ENCODE data around the gene GLP2R.

Gene GLP2R

GRCh38 chr17:9816472-9816871, 9.3 kb upstream of the GLP2R start:
- Histone ChIP-seq H3K9ac (ENCODE audit: low read depth, low read length) (no peak overlapping the region), H3K4me1 (ENCODE audit: control insufficient read depth, insufficient read depth, low read length) (no peaks in the 10 kb centered on the region), H3K4me3 (ENCODE audit: low read length) (no peak overlapping the region), H3K27me3 (ENCODE audit: control insufficient read depth, insufficient read depth, low read length) (no peaks in the 10 kb centered on the region), H3K9me3 (replicated peaks; ENCODE audit: low read length) (no peaks in the 10 kb centered on the region), H3K36me3 (ENCODE audit: insufficient read depth, low read length) (no peaks in the 10 kb centered on the region), H3K4me2 (ENCODE audit: low read length) (no peak overlapping the region)

DNA sequence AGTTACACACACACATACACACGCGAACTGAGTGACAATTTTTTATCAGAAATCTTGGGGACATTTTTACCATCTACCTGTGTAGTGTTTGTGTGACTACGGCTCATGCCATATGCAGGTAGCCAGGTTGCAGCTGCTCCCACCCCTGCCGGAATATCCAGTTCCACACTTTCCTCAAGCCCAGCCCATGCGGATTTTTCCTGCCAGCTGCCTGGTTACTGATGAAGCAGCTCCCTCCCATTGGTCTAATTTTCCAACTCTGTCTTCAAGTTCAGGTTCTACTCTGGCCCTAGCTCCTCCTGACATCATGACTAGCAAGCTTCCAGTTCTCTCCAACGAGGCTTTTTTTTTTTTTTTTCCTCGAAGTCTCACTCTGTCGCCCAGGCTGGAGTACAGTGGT, 8.6 kb upstream of the GLP2R start:
- Histone ChIP-seq H3K9me3 (replicated peaks; ENCODE audit: low read length) (no peaks in the 10 kb centered on the region), H3K9ac (ENCODE audit: low read depth, low read length) (no peak overlapping the region), H3K4me2 (ENCODE audit: low read length) (no peak overlapping the region), H3K4me1 (ENCODE audit: control insufficient read depth, insufficient read depth, low read length) (no peaks in the 10 kb centered on the region), H3K4me3 (ENCODE audit: low read length) (no peak overlapping the region), H3K27me3 (ENCODE audit: control insufficient read depth, insufficient read depth, low read length) (no peaks in the 10 kb centered on the region), H3K36me3 (ENCODE audit: insufficient read depth, low read length) (no peaks in the 10 kb centered on the region)

- H3K36me3 ChIP-seq (ENCODE audit: insufficient read depth, low read length), result no peaks in the 10 kb centered on the region
- no peaks in the 10 kb centered on the region for H3K4me1 ChIP-seq (ENCODE audit: control insufficient read depth, insufficient read depth, low read length)
- H3K4me2 ChIP-seq (ENCODE audit: low read length), result no peak overlapping the region
- no peaks in the 10 kb centered on the region for H3K9me3 ChIP-seq (replicated peaks; ENCODE audit: low read length)
- no peaks in the 10 kb centered on the region for H3K27me3 ChIP-seq (ENCODE audit: control insufficient read depth, insufficient read depth, low read length)
- no peak overlapping the region for H3K9ac ChIP-seq (ENCODE audit: low read depth, low read length)
- no peak overlapping the region for H3K4me3 ChIP-seq (ENCODE audit: low read length)
Measured at GRCh38 chr17:9818760-9819159, 7.0 kb upstream of the GLP2R start.

GRCh38 chr17:9820448-9820847, 5.3 kb upstream of the GLP2R start:
- H3K9ac ChIP-seq (ENCODE audit: low read depth, low read length), result no peak overlapping the region

GRCh38 chr17:9821921-9822320, 3.8 kb upstream of the GLP2R start, which contains the start of gene GSG1L2:
GSG1L2 (minus strand) TSS chr17:9822079; CDS start chr17:9822071, 8 bp downstream.
- H3K4me1 ChIP-seq (ENCODE audit: control insufficient read depth, insufficient read depth, low read length), result no peaks in the 10 kb centered on the region
- H3K27me3 ChIP-seq (ENCODE audit: control insufficient read depth, insufficient read depth, low read length), result no peaks in the 10 kb centered on the region
- no peak within 1 kb of the TSS for H3K4me3 ChIP-seq (ENCODE audit: low read length)
- H3K9me3 ChIP-seq (replicated peaks; ENCODE audit: low read length), result no peaks in the 10 kb centered on the region
- H3K9ac ChIP-seq (ENCODE audit: low read depth, low read length), result no peak within 1 kb of the TSS
- no peaks in the 10 kb centered on the region for H3K36me3 ChIP-seq (ENCODE audit: insufficient read depth, low read length)
- H3K4me2 ChIP-seq (ENCODE audit: low read length), result no peak within 1 kb of the TSS

More at GRCh38 chr17:9820448-9820847, 5.3 kb upstream of the GLP2R start:
- Histone ChIP-seq H3K4me3 (ENCODE audit: low read length) (no peak overlapping the region), H3K4me2 (ENCODE audit: low read length) (no peak overlapping the region), H3K4me1 (ENCODE audit: control insufficient read depth, insufficient read depth, low read length) (no peaks in the 10 kb centered on the region), H3K27me3 (ENCODE audit: control insufficient read depth, insufficient read depth, low read length) (no peaks in the 10 kb centered on the region), H3K36me3 (ENCODE audit: insufficient read depth, low read length) (no peaks in the 10 kb centered on the region), H3K9me3 (replicated peaks; ENCODE audit: low read length) (no peaks in the 10 kb centered on the region)

DNA sequence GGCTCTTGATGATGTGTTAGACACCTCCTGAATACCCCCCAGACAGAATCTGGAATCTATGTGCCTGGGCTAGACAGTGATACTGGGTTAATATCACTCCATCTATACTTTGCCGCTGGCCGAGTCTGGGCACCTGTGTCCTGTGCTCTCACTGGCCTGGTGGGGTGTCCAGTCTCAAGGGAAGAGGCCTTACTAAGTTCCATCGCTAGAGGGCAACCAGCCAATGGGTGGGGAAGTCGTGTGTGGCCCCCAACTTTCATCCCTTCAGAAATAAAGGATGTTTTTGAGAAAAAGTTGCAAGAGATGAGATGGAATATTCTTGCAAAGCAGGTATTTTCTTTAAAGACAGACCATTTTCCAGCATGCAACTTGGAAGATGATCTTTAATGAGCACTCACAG, 1.6 kb upstream of the GLP2R start:
- no peaks in the 10 kb centered on the region for H3K9me3 ChIP-seq (replicated peaks; ENCODE audit: low read length)
- H3K27me3 ChIP-seq (ENCODE audit: control insufficient read depth, insufficient read depth, low read length), result no peaks in the 10 kb centered on the region
- no peak overlapping the region for H3K4me3 ChIP-seq (ENCODE audit: low read length)
- no peaks in the 10 kb centered on the region for H3K36me3 ChIP-seq (ENCODE audit: insufficient read depth, low read length)
- no peak overlapping the region for H3K9ac ChIP-seq (ENCODE audit: low read depth, low read length)
- H3K4me1 ChIP-seq (ENCODE audit: control insufficient read depth, insufficient read depth, low read length), result no peaks in the 10 kb centered on the region
- no peak overlapping the region for H3K4me2 ChIP-seq (ENCODE audit: low read length)

DNA sequence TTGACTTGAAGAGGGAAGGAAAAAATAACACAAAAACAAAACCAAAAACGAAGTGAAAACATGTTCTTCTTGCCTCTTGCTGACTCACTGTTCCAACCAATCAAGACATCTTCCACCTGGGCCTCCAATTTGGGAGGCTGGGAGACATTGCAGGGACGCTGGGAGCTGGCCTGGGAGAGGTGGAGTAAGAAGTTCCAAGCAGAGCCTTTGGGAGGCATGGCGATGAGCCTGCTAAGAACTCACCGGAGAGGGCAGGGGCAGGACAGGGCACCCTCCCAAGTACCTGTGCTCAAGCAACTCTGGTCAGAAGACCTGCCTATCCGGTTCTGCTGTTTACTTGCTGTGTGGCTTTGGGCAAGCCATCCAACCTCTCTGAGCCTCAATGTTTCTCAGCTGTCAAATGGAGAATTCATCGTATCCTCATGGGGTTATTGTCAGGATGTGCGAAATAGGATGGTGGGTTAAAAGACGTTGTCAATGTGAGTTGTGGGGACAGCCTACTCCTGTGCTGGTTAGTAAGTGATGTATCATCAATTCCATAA, 856 bp upstream of the GLP2R start:
- H3K4me1 ChIP-seq (ENCODE audit: control insufficient read depth, insufficient read depth, low read length), result no peaks in the 10 kb centered on the region

GRCh38 chr17:9828296-9829295, 2.9 kb downstream of the GLP2R start:
- no peaks in the 10 kb centered on the region for H3K4me1 ChIP-seq (ENCODE audit: control insufficient read depth, insufficient read depth, low read length)
- H3K9me3 ChIP-seq (replicated peaks; ENCODE audit: low read length), result no peaks in the 10 kb centered on the region
- H3K36me3 ChIP-seq (ENCODE audit: insufficient read depth, low read length), result no peaks in the 10 kb centered on the region
- H3K4me2 ChIP-seq (ENCODE audit: low read length), result no peak overlapping the region
- no peaks in the 10 kb centered on the region for H3K27me3 ChIP-seq (ENCODE audit: control insufficient read depth, insufficient read depth, low read length)
- H3K4me3 ChIP-seq (ENCODE audit: low read length), result no peak overlapping the region
- H3K9ac ChIP-seq (ENCODE audit: low read depth, low read length), result no peak overlapping the region

More for the DNA sequence above, 856 bp upstream of the GLP2R start:
- Histone ChIP-seq H3K9me3 (replicated peaks; ENCODE audit: low read length) (no peaks in the 10 kb centered on the region), H3K4me2 (ENCODE audit: low read length) (no peak overlapping the region), H3K4me3 (ENCODE audit: low read length) (no peak overlapping the region), H3K9ac (ENCODE audit: low read depth, low read length) (no peak overlapping the region), H3K27me3 (ENCODE audit: control insufficient read depth, insufficient read depth, low read length) (no peaks in the 10 kb centered on the region), H3K36me3 (ENCODE audit: insufficient read depth, low read length) (no peaks in the 10 kb centered on the region)

GRCh38 chr17:9829343-9829742, 3.6 kb downstream of the GLP2R start:
- Histone ChIP-seq H3K4me1 (ENCODE audit: control insufficient read depth, insufficient read depth, low read length) (no peaks in the 10 kb centered on the region), H3K9me3 (replicated peaks; ENCODE audit: low read length) (no peaks in the 10 kb centered on the region), H3K4me2 (ENCODE audit: low read length) (no peak overlapping the region), H3K27me3 (ENCODE audit: control insufficient read depth, insufficient read depth, low read length) (no peaks in the 10 kb centered on the region), H3K4me3 (ENCODE audit: low read length) (no peak overlapping the region), H3K36me3 (ENCODE audit: insufficient read depth, low read length) (no peaks in the 10 kb centered on the region), H3K9ac (ENCODE audit: low read depth, low read length) (no peak overlapping the region)

DNA sequence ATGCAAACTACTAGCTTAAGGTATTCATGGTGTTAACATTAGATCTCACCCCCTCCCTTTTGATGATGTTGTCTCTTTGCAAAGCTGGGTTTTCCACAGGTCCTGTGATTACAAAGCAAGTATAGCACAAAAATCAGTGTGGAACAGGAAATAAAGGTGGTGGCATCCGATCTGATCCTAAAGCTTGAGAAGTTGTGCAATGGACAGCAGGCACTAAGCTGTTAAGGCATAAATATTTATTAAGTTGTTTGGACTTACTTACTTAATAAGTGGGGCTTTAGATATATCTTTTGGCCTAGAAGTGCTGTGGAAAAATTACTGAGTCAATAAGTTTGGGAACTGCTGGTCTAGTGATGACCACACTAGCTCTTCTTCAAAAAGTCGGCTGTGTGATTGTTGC, 5.0 kb downstream of the GLP2R start:
- H3K27me3 ChIP-seq (ENCODE audit: control insufficient read depth, insufficient read depth, low read length), result no peaks in the 10 kb centered on the region
- H3K9ac ChIP-seq (ENCODE audit: low read depth, low read length), result no peak overlapping the region
- no peaks in the 10 kb centered on the region for H3K9me3 ChIP-seq (replicated peaks; ENCODE audit: low read length)
- no peaks in the 10 kb centered on the region for H3K36me3 ChIP-seq (ENCODE audit: insufficient read depth, low read length)
- H3K4me2 ChIP-seq (ENCODE audit: low read length), result no peak overlapping the region
- H3K4me1 ChIP-seq (ENCODE audit: control insufficient read depth, insufficient read depth, low read length), result peaks cover 5% of the 10 kb centered on the region
- no peak overlapping the region for H3K4me3 ChIP-seq (ENCODE audit: low read length)

DNA sequence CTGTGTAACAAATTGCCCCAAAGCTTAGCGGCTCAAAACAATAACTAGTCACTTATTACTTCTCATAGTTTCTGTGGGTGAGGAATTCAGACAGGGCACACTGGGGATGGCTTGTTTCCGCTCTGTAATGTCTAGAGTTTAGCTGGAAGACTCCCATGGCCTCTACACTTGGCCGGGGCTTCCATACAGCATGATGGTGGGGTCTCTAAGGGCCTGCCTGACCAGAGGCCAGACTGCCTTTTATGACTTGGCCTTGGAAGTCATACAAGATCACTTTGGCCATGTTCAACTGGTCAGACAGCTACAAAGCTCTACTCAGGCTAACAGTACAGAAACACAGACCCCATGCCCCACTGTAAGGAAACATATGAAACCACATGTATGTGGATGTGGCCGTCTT, 8.2 kb downstream of the GLP2R start:
- H3K9ac ChIP-seq (ENCODE audit: low read depth, low read length), result no peak overlapping the region
- H3K27me3 ChIP-seq (ENCODE audit: control insufficient read depth, insufficient read depth, low read length), result no peaks in the 10 kb centered on the region
- H3K4me3 ChIP-seq (ENCODE audit: low read length), result no peak overlapping the region
- H3K4me2 ChIP-seq (ENCODE audit: low read length), result no peak overlapping the region
- no peaks in the 10 kb centered on the region for H3K36me3 ChIP-seq (ENCODE audit: insufficient read depth, low read length)
- no peaks in the 10 kb centered on the region for H3K9me3 ChIP-seq (replicated peaks; ENCODE audit: low read length)
- H3K4me1 ChIP-seq (ENCODE audit: control insufficient read depth, insufficient read depth, low read length), result peaks cover 31% of the 10 kb centered on the region

Data from skeletal muscle satellite cell (primary cell).